H1 (cell line): ENCODE measurements around the gene PARD3. TPM values are rescaled to one million over a fixed set of nuclear protein-coding genes. Genes with fewer than 3 reads are reported as not detected.
A peak's percentile ranks its signal among the peaks of the same experiment; 100 is the strongest.

Source experiments
- CTCF ChIA-PET: fragments of 300-600 bp; sonication (Branson Sonifier 250); formaldehyde crosslinking; loops from one replicate; lab custom pipeline; 2021; ENCODE audit not compliant: partially characterized antibody; lab: Charles Lee
- POLR2A ChIA-PET: fragments of 300-600 bp; sonication (Branson Sonifier 250); formaldehyde crosslinking; loops from one replicate; lab custom pipeline; 2021; ENCODE audit warnings: inconsistent platforms; ENCODE audit not compliant: partially characterized antibody; lab: Charles Lee
- DNase-seq, 2 experiments: peaks; one replicate each; pipeline versions ENCODE4 v3.0.0 to v3.0.0-alpha.2; 2010 to 2022; ENCODE audit warnings: low spot score in 2 of 2, low read depth in 1 of 2, mixed read lengths in 1 of 2
- FAIRE-seq: peaks from 2 replicates; lab custom pipeline; 2011; peaks lifted over from hg19 to GRCh38; lab: Jason Lieb, UNC
- H2AFZ ChIP-seq: 2 replicates; pipeline ENCODE4 v1.8.1; 2012; ENCODE audit warnings: low read length, inconsistent platforms
- H2AK5ac ChIP-seq: 2 replicates; pipeline ENCODE4 v1.6.1; 2013; ENCODE audit warnings: low read depth, low read length
- H2BK120ac ChIP-seq: replicated peaks from 2 replicates; pipeline ENCODE3; 2013; ENCODE audit warnings: low read depth, low read length, inconsistent platforms
- H2BK12ac ChIP-seq: 2 replicates; pipeline ENCODE4 v1.6.1; 2013; ENCODE audit warnings: low read depth, low read length
- H2BK15ac ChIP-seq: 2 replicates; pipeline ENCODE4 v1.6.1; 2013; ENCODE audit warnings: low read length
- H2BK20ac ChIP-seq: 2 replicates; pipeline ENCODE4 v1.6.1; 2013; ENCODE audit warnings: low read length
- H2BK5ac ChIP-seq: 2 replicates; pipeline ENCODE4 v1.6.1; 2013; ENCODE audit warnings: low read depth, low read length
- H3K14ac ChIP-seq: 2 replicates; pipeline ENCODE4 v1.6.1; 2013; ENCODE audit warnings: inconsistent platforms; ENCODE audit not compliant: insufficient read length
- H3K18ac ChIP-seq: 2 replicates; pipeline ENCODE4 v1.6.1; 2013; ENCODE audit warnings: low read length; ENCODE audit errors: extremely low read depth
- H3K23ac ChIP-seq: 2 replicates; pipeline ENCODE4 v1.6.1; 2013; ENCODE audit warnings: inconsistent platforms; ENCODE audit not compliant: insufficient read length
- H3K23me2 ChIP-seq: 2 replicates; pipeline ENCODE4 v1.6.1; 2013; ENCODE audit warnings: low read depth, low read length
- H3K27ac ChIP-seq: 2 replicates; pipeline ENCODE4 v1.6.1; 2011; ENCODE audit warnings: low read depth, low read length, inconsistent platforms
- H3K27me3 ChIP-seq, 4 experiments: replicated peaks in 1 of 4; 1 replicate in 1 of 4; 2 replicates in 3 of 4; pipeline versions ENCODE4 v1.6.1 to v1.8.1; 2011 to 2013; ENCODE audit warnings: low read length in 3 of 4, mild to moderate bottlenecking in 3 of 4, inconsistent platforms in 2 of 4, mixed read lengths in 2 of 4, moderate library complexity in 1 of 4; ENCODE audit not compliant: control insufficient read depth in 3 of 4, insufficient read depth in 3 of 4; ENCODE audit errors: extremely low read depth in 1 of 4
- H3K36me3 ChIP-seq, 4 experiments: 2 replicates each; pipeline versions ENCODE4 v1.6.1 to v1.8.1; 2011 to 2013; ENCODE audit warnings: mild to moderate bottlenecking in 4 of 4, low read length in 3 of 4, moderate library complexity in 2 of 4, control low read depth in 1 of 4, inconsistent platforms in 1 of 4; ENCODE audit not compliant: insufficient read depth in 4 of 4, control insufficient read depth in 2 of 4
- H3K4ac ChIP-seq: replicated peaks from 2 replicates; pipeline ENCODE3; 2013; ENCODE audit warnings: low read length, low read depth, mixed read lengths, inconsistent platforms; ENCODE audit not compliant: insufficient read length
- H3K4me1 ChIP-seq, 4 experiments: replicated peaks in 1 of 4; 1 replicate in 1 of 4; 2 replicates in 3 of 4; pipeline versions ENCODE4 v1.6.1 to v1.8.1; 2011 to 2013; ENCODE audit warnings: low read length in 3 of 4, inconsistent platforms in 2 of 4, mixed read lengths in 1 of 4; ENCODE audit not compliant: insufficient read depth in 4 of 4, control insufficient read depth in 3 of 4
- H3K4me2 ChIP-seq, 2 experiments: 2 replicates each; pipeline versions ENCODE4 v1.6.1 to v1.8.1; 2011 to 2013; ENCODE audit warnings: low read depth in 2 of 2, low read length in 2 of 2, control low read depth in 1 of 2, inconsistent platforms in 1 of 2, mild to moderate bottlenecking in 1 of 2; ENCODE audit not compliant: insufficient read depth in 1 of 2
- H3K4me3 ChIP-seq, 4 experiments: fragments of 200-600, 300-600 bp in 1 of 4; sonication (generic), shearing (Covaris generic), sonication (Bioruptor Twin) in 1 of 4; 2 replicates each; pipeline versions ENCODE4 v1.5.1 to v1.8.1; 2011 to 2016; ENCODE audit warnings: low read length in 4 of 4, low read depth in 3 of 4, control low read depth in 2 of 4, inconsistent platforms in 2 of 4, mild to moderate bottlenecking in 2 of 4, mixed read lengths in 1 of 4, moderate library complexity in 1 of 4; ENCODE audit not compliant: insufficient read depth in 2 of 4; ENCODE audit errors: extremely low read depth in 1 of 4
- H3K56ac ChIP-seq: replicated peaks from 2 replicates; pipeline ENCODE3; 2013; ENCODE audit warnings: low read depth, mild to moderate bottlenecking, mixed read lengths, low read length, inconsistent platforms; ENCODE audit not compliant: insufficient read length
- H3K79me1 ChIP-seq: 2 replicates; pipeline ENCODE4 v1.6.1; 2013; ENCODE audit warnings: low read depth, low read length, control low read depth
- H3K79me2 ChIP-seq, 2 experiments: 2 replicates each; pipeline versions ENCODE4 v1.6.1 to v1.8.1; 2012 to 2013; ENCODE audit warnings: low read length in 2 of 2, mild to moderate bottlenecking in 2 of 2, inconsistent platforms in 1 of 2; ENCODE audit not compliant: insufficient read depth in 2 of 2, control insufficient read depth in 1 of 2
- H3K9ac ChIP-seq, 4 experiments: replicated peaks in 1 of 4; 1 replicate in 1 of 4; 2 replicates in 3 of 4; pipeline versions ENCODE4 v1.6.1 to v1.8.1; 2011 to 2013; ENCODE audit warnings: low read depth in 3 of 4, low read length in 3 of 4, control low read depth in 2 of 4, mild to moderate bottlenecking in 2 of 4, moderate library complexity in 2 of 4, inconsistent platforms in 1 of 4; ENCODE audit errors: extremely low read depth in 1 of 4
- H3K9me3 ChIP-seq, 2 experiments: 2 replicates each; pipeline versions ENCODE4 v1.6.1 to v1.8.1; 2012 to 2013; ENCODE audit warnings: mild to moderate bottlenecking in 2 of 2, moderate library complexity in 2 of 2, control low read depth in 1 of 2, inconsistent platforms in 1 of 2, low read depth in 1 of 2, low read length in 1 of 2, mixed read lengths in 1 of 2; ENCODE audit not compliant: insufficient read depth in 2 of 2
- H4K20me1 ChIP-seq, 2 experiments: replicated peaks in 1 of 2; 2 replicates each; pipeline versions ENCODE3 to v1.8.1; 2011 to 2013; ENCODE audit warnings: inconsistent platforms in 2 of 2, low read length in 2 of 2, mild to moderate bottlenecking in 1 of 2; ENCODE audit not compliant: insufficient read depth in 2 of 2, control insufficient read depth in 1 of 2
- H4K5ac ChIP-seq: 2 replicates; pipeline ENCODE4 v1.6.1; 2013; ENCODE audit warnings: low read length, low read depth, mixed read lengths, inconsistent platforms; ENCODE audit not compliant: insufficient read length
- H4K8ac ChIP-seq: 2 replicates; pipeline ENCODE4 v1.8.0; 2013; ENCODE audit warnings: mild to moderate bottlenecking, moderate library complexity, low read length, inconsistent platforms; ENCODE audit not compliant: insufficient read depth; ENCODE audit errors: extremely low read depth
- H4K91ac ChIP-seq: replicated peaks from 2 replicates; pipeline ENCODE3; 2013; ENCODE audit warnings: low read length, mixed read lengths, inconsistent platforms; ENCODE audit not compliant: insufficient read length
- ASH2L ChIP-seq: fragments of 200-600, 300-600 bp; sonication (generic); IDR thresholded peaks from one replicate; pipeline ENCODE4 v1.7.1; 2017; ENCODE audit warnings: low read length
- BACH1 ChIP-seq: IDR thresholded peaks from 2 replicates; pipeline ENCODE4 v1.6.1; 2012; ENCODE audit warnings: low read length, improper control_type of control experiment
- BCL11A ChIP-seq, 2 experiments: IDR thresholded peaks; one replicate each; pipeline ENCODE4 v1.6.1; 2011; ENCODE audit warnings: low read depth in 2 of 2, low read length in 2 of 2, mild to moderate bottlenecking in 2 of 2
- CHD2 ChIP-seq: IDR thresholded peaks from 2 replicates; pipeline ENCODE4 v1.6.1; 2012; ENCODE audit warnings: low read length, improper control_type of control experiment
- POLR2AphosphoS5 ChIP-seq: IDR thresholded peaks from 2 replicates; pipeline ENCODE4 v1.6.1; 2011; ENCODE audit warnings: low read depth, low read length
- SAP30 ChIP-seq: fragments of 300-600 bp; sonication (generic); IDR thresholded peaks from 2 replicates; pipeline ENCODE4 v1.7.1; 2012; ENCODE audit warnings: low read length, moderate library complexity, mild to moderate bottlenecking, inconsistent platforms; ENCODE audit not compliant: insufficient read depth, insufficient replicate concordance
- SP2 ChIP-seq: IDR thresholded peaks from 2 replicates; pipeline ENCODE4 v1.6.1; 2012; ENCODE audit warnings: mild to moderate bottlenecking, low read length, inconsistent platforms
- WGBS, 2 experiments: shearing (Covaris generic) in 1 of 2; methylation state at CpG; one replicate each; pipeline versions ENCODE4 v1.1.6 to v1.1.7; 2013 to 2015; ENCODE audit warnings: low lambda C conversion rate in 2 of 2, mixed read lengths in 2 of 2, inconsistent platforms in 1 of 2, low coverage in 1 of 2, missing lambda C conversion rate in 1 of 2; ENCODE audit not compliant: insufficient replicate concordance in 2 of 2, insufficient coverage in 1 of 2, insufficient read length in 1 of 2; ENCODE audit errors: extremely low coverage in 1 of 2, missing lambda C conversion rate in 1 of 2; 5-methylcytosine and 5-hydroxymethylcytosine counted together
- polyA plus RNA-seq, 7 experiments: library from polyadenylated mRNA; depleted of rRNA in 3 of 7; stranded (reverse) in 5 of 7; unstranded in 2 of 7; fragments of >200 nt in 5 of 7; fragments of 200-250 nt in 2 of 7; gene quantifications; 1 replicate in 5 of 7; 2 replicates in 1 of 7; 4 replicates in 1 of 7; pipeline versions ENCODE4 v1.2.1 to v1.2.3, GENCODE V29; 2011 to 2013; ENCODE audit warnings: missing spikeins in 2 of 7, mixed read lengths in 2 of 7
- total RNA-seq: library from RNA; stranded (reverse); fragmentation: NEBNext Ultra II Directional; extraction: Animal tissue kit (Norgen Biotek cat#: 25700); gene quantifications from 2 replicates; pipeline ENCODE4 v1.2.1, GENCODE V29; 2021

Gene PARD3
- total and polyA plus RNA-seq, 2 of the 8 experiments (the other 6 are each of a cell fraction or from before 2014, with no cell fraction given) = 19.7 to 49.1 TPM

DNA sequence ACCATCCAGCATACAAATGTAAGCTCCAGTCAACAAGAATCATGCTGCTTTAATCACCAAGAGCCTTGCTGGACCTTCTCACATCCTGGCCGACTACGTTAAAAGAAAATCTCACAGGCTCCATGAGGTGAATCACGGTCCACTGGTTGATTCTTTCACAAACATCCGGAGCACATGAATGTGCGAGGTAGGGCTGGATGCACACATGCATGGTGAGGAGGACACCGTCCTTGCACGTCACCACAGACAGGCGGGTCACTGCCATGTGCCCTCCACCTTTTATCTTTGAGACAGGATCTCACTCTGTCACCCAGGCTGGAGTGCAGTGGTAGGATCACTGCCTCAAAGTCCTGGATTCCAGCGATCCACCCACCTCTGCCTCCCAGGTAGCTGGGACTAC lies 265.1 kb downstream of the PARD3 start:
- Histone ChIP-seq H3K56ac (no peak overlapping the region), H2BK20ac (no peak overlapping the region), H2AK5ac (no peak overlapping the region), H4K20me1 (no peaks in the 10 kb centered on the region), H3K18ac (no peak overlapping the region), H3K79me1 (no peaks in the 10 kb centered on the region), H3K27ac (no peak overlapping the region), H4K8ac (peak overlapping the region; percentile 29; the same call in 1 of the 2 replicates), H3K23ac (no peak overlapping the region), H3K4ac (no peak overlapping the region), H3K9ac (no peak overlapping the region), H3K9me3 (no peaks in the 10 kb centered on the region), H2BK120ac (no peak overlapping the region), H3K23me2 (no peaks in the 10 kb centered on the region), H3K27me3 (no peaks in the 10 kb centered on the region), H3K14ac (no peak overlapping the region), H3K4me3 (no peak overlapping the region), H2AFZ (no peak overlapping the region), H3K36me3 (no peaks in the 10 kb centered on the region), H2BK15ac (no peak overlapping the region), H3K4me1 (peaks cover 0 to 3% (median 1%) of the 10 kb centered on the region in 4 experiments; a peak in 2 of 7 replicates), H2BK12ac (no peak overlapping the region), H3K4me2 (no peak overlapping the region), H3K79me2 (peaks cover 0 to 23% of the 10 kb centered on the region in 2 experiments; a peak in 2 of 4 replicates), H2BK5ac (no peak overlapping the region), H4K5ac (no peak overlapping the region), H4K91ac (no peak overlapping the region)
- DNase-seq = no peak
- TF ChIP-seq BACH1 (no peak), POLR2AphosphoS5 (no peak), CHD2 (no peak), SP2 (no peak), SAP30 (no peak), BCL11A (IDR thresholded peaks at IDR 0.05; ENCODE audit: low read depth in 2 of 2, low read length in 2 of 2) (no peak), ASH2L (no peak)
- WGBS, 2 experiments = 93% methylated on average over 9 of the region's 9 CpGs; no CpG with 5 or more reads in 1 of the 2 experiments
- CTCF ChIA-PET = interaction anchor here (0.6 kb wide), 1 partner anchor 88 kb away, joined by 3 read pairs; no protein-coding TSS in a partner anchor
- no peak for FAIRE-seq
- POLR2A ChIA-PET = no interaction called here
